LNCAP (cell line): Measurements from ENCODE around the gene CDX2.

ENCODE experiments used
- TF ChIP-seq, protein P1 (sequence below): fragments of 450-650 bp; IDR thresholded peaks from 2 replicates; pipeline ENCODE4 v1.5.1; 2017; ENCODE audit warnings: mild to moderate bottlenecking

CDX2 gene

DNA sequence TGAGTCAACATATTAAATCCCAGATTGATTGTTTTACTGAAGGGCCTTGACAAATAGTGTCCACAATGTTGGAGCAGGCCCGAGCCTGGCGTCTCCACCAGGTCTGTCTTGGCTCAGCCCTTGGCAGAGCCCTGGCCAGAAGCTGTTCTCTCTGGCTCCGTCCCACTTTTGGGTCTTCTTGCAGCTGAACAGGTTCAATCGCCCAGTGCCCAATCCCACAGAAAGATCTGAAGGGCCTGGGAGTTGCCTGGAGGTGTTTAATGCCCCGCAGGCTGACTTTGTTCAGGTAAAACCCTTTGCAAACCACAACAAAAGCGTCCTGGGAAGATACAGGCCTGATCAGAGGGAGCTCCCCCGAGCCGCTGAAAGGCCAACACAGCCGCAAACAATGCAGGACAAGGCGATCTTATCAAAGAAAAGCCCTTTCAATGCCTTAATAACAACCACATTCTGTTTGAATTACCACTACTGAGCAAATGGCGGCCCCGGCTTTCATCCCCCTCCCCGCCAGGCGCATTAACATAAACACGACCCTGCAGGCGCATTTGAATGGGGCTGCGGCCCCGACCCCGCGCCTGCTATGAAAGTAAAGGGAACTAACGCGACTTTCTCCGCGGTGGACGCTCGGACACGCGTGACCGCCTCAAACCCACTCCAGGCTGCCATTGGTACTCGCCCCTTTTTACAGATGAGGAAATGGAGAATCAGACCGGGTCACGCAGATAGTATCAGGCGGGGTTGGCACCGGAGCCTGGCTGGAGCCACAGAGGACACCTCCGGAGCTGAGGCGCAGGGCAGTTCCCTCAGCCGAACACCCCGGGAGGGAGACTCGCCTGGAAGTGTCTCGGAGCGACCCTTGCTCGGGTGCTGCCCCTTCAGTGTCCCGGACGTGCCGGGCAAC is 3.1 kb downstream of the CDX2 start:
- TF ChIP-seq, protein P1, sequence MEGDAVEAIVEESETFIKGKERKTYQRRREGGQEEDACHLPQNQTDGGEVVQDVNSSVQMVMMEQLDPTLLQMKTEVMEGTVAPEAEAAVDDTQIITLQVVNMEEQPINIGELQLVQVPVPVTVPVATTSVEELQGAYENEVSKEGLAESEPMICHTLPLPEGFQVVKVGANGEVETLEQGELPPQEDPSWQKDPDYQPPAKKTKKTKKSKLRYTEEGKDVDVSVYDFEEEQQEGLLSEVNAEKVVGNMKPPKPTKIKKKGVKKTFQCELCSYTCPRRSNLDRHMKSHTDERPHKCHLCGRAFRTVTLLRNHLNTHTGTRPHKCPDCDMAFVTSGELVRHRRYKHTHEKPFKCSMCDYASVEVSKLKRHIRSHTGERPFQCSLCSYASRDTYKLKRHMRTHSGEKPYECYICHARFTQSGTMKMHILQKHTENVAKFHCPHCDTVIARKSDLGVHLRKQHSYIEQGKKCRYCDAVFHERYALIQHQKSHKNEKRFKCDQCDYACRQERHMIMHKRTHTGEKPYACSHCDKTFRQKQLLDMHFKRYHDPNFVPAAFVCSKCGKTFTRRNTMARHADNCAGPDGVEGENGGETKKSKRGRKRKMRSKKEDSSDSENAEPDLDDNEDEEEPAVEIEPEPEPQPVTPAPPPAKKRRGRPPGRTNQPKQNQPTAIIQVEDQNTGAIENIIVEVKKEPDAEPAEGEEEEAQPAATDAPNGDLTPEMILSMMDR: no peak

DNA sequence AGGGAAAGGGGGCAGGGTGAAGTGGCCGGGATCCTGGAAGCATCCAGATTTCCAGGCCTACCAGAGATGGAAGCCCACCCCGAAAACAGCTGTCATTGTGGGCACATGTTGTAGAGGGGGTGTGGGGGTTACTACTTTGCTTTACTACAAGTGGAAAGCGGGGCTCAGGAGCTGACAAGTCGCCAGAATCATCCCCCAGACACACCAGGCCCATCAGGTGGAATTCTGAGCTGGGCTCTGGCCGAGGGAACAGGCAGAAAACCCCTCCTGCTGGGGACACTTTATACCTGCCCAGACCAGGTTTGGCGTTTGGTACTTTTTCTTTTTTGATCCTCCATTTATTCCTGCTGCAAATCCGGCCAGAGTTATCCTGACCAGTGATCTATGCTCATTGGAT is 3.8 kb downstream of the CDX2 start:
- TF ChIP-seq, protein P1: no peak

DNA sequence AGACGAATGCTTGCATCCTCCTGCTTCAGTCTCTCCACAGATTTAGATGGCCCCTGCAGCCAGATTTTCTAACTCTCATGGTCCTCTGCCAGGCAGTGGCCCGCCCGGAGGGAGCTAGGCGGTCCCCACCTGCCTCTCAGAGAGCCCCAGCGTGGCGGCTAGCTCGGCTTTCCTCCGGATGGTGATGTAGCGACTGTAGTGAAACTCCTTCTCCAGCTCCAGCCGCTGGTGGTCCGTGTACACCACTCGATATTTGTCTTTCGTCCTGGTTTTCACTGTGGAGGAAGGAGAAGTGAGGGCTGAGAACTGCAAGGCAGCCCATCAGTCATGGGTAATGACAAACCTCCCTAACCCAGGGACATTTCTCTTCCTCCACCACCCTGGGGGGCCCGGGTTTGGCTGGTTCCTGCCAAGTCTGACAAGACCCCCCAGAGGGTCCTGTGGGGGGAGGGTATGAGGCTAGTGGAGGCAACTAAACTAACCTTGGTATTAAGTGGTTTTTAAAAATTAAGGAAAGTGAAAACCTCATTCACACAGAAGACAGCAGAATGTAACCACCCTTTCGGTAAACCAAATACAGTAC is 4.3 kb downstream of the CDX2 start:
- TF ChIP-seq, protein P1: no peak

DNA sequence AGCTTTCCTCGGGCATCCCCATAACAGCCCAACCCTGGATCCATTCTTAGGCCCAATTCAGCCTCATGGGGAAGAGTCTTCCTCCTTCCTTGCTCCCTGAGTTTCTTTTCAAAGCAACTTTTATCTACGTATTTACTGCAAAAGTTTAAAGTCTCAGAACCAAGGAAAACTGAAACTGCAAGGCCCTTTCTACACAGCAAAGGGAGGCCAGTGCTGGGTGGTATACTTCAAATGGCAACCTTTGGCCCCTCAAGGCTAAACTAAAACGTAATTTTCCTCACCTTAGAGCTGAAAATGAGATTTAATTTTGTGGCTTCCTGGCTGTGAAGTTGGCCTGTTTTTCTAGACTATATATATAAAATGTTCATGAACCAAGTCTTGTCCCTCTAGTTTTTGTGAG is 5.6 kb downstream of the CDX2 start:
- TF ChIP-seq, protein P1: no peak

DNA sequence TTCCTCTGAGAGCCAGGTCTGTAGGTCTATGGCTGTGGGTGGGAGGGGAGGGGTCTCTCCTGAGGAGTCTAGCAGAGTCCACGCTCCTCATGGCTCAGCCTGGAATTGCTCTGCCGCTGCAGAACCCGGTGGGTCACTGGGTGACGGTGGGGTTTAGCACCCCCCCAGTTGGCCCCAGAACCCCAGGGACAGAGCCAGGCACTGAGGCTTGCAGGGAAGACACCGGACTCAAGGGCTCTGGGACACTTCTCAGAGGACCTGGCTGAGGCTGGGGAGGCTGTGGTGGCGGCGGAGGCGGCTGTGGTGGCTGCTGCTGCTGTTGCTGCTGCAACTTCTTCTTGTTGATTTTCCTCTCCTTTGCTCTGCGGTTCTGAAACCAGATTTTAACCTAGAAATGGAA is 6.1 kb downstream of the CDX2 start:
- TF ChIP-seq, protein P1: no peak

DNA sequence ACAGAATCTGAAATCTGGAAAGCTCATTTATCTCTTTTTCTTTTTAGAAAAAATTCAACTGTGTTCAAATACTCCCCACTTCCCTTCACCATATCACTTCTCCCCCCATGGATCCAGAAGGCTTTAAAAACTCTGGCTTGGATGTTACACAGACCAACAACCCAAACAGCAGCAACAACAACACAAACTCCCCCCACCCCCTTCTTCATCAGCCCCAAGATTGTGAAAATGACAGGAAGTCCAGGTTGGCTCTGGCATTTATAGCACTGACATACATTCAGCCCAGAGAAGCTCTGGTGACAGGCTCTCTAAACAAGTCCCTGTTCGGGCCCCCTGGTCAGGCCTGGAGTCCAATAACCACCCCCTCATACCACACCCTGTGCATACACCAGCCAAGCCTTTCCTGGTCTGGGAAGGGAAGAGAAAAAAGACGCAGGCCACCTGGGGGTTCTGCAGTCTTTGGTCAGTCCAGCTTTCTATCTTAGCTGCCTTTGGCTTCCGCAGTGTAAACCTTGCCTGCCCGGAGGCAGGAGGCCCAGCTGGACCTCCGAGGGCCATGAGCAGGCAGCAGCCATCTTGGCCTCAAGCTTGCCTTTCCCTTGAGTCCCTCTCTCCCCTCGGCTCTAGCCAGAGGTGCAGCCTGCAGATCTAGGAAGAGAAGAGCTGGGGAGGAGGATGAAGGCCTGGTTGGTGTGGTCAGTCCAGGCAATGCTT is 6.8 kb downstream of the CDX2 start:
- TF ChIP-seq, protein P1: no peak

DNA sequence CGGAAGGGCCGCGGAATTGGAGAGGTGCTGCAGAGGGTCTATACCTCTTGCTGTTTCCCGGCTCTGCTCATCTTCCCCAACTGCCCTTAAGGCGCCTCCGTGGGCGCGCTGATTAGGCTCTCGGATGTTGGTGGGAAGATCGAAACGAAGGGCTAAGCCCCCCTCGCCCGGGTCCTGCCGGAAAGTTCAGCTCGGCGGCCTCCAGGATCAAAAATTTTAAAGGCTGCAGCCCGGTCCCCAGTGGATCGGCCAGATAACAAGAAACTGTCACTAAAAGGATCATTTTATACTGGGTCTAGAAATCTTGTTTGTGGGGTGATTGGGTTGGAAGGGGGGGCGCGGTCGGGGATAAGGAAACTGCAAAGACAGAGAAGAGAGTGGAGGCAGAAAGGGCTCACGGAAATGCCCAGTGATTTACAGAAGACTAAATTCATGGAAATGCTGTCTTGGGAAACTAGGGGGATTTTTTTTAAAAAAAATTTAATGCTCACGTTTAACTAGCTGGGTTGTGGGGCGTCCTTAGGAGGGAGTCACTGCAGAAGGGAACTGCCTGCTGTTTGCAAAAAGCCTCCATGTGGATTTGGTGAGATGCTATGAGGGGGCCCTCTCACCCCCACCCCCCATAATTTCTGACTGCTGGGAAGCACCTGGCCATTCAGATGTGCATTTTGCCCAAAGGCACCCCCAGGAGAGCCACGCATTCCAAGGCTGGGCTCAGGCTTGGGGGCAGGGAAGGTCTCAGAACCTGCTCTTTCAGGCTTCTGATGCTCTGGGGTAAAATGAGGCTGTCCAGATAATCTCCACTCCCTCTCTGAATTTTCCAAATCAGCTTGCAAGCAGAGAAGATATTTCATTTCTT is 7.7 kb downstream of the CDX2 start:
- TF ChIP-seq, protein P1: no peak
